Measurements from ENCODE around the gene TIPARP.

DNA sequence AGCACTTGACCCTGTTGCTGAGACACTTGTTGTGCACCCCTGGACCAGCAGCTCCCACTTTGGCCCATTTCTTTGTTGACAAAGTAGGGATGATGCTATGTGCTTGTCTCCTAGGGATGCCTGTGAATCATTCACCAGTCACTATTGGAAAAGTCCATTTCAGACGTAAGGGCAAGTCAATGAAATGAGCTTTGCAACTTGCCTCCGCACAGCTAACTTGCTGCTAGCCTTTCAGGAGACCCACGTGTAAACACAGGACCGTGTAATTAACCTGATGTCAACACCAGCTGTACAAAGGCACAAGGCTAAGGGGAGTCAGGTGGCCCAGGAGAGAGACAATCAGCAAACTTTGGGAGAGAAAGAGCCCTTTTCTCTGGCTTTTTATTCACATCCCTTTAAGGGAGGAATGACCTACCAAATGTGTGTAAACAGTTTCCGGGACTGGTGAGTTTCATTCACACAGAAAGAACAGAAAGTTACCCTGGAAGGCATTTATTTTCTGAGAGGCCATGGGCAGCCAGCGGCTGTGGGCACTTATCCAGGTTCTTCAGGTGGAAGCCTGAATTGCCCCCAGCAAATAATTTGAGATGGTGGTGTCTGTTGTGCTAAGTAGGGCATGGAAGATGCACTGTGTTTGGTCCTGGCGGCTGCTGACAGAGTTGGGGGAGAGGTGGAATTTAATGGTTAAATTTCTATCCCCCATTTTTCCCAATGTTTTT, 54.0 kb downstream of the TIPARP start:
- TF ChIP-seq POLR2A (IDR thresholded peaks at IDR 0.05) (no peak), CTCF (IDR thresholded peaks at IDR 0.05) (no peak), EP300 (IDR thresholded peaks at IDR 0.05) (no peak)
